Ishikawa (cell line): Measurements from ENCODE around the gene KIF26B.

Experiments
- CEBPB ChIP-seq: IDR thresholded peaks from 2 replicates; pipeline ENCODE4 v1.6.1; 2012
- CREB1 ChIP-seq: IDR thresholded peaks from 2 replicates; pipeline ENCODE4 v1.6.1; 2012; ENCODE audit warnings: low read depth
- EP300 ChIP-seq: IDR thresholded peaks from 2 replicates; pipeline ENCODE4 v1.6.1; 2012; ENCODE audit warnings: borderline replicate concordance
- FOXM1 ChIP-seq: IDR thresholded peaks from 2 replicates; pipeline ENCODE4 v1.6.1; 2012; ENCODE audit warnings: low read depth, borderline replicate concordance
- MAX ChIP-seq: IDR thresholded peaks from 2 replicates; pipeline ENCODE4 v1.6.1; 2012
- NFIC ChIP-seq: IDR thresholded peaks from 2 replicates; pipeline ENCODE4 v1.6.1; 2012
- RAD21 ChIP-seq: IDR thresholded peaks from 2 replicates; pipeline ENCODE4 v1.6.1; 2012; ENCODE audit warnings: low read depth
- REST ChIP-seq: IDR thresholded peaks from 2 replicates; pipeline ENCODE4 v1.6.1; 2012; ENCODE audit warnings: low read depth, mild to moderate bottlenecking
- TAF1 ChIP-seq: IDR thresholded peaks from 2 replicates; pipeline ENCODE4 v1.6.1; 2012; ENCODE audit warnings: low read depth, mild to moderate bottlenecking
- TCF12 ChIP-seq: IDR thresholded peaks from 2 replicates; pipeline ENCODE4 v1.6.1; 2012; ENCODE audit warnings: low read depth
- TEAD4 ChIP-seq: IDR thresholded peaks from 2 replicates; pipeline ENCODE4 v1.6.1; 2012
- YY1 ChIP-seq: IDR thresholded peaks from 2 replicates; pipeline ENCODE4 v1.6.1; 2012; ENCODE audit warnings: low read depth

GRCh38 chr1:245198748-245199516, 44.1 kb downstream of the KIF26B start:
- no peak for TF ChIP-seq CREB1
- TF ChIP-seq EP300: no peak
- no peak for TF ChIP-seq REST
- no peak for TF ChIP-seq TAF1
- TF ChIP-seq MAX: no peak
- TF ChIP-seq RAD21: no peak
- no peak for TF ChIP-seq YY1
- no peak for TF ChIP-seq CEBPB
- TF ChIP-seq NFIC: no peak
- no peak for TF ChIP-seq TCF12
- no peak for TF ChIP-seq FOXM1
- TF ChIP-seq TEAD4: no peak
